MM.1S (cell line): Measurements from ENCODE around the gene ENTPD6.

Experiments used
- CTCF ChIP-seq: fragments of 300-600 bp; sonication (generic); IDR thresholded peaks from 2 replicates; pipeline ENCODE4 v1.5.1; 2016; ENCODE audit warnings: antibody characterized with exemption, low read length, mixed read lengths
- EZH2 ChIP-seq: fragments of 300-600 bp; sonication (generic); optimal IDR thresholded peaks from 2 replicates; pipeline ENCODE3; 2017; ENCODE audit warnings: low read depth, mild to moderate bottlenecking, antibody characterized with exemption, low read length, mixed read lengths
- EZH2phosphoT487 ChIP-seq: fragments of 300-600 bp; sonication (generic); IDR thresholded peaks from 2 replicates; pipeline ENCODE4 v1.6.1; 2018; ENCODE audit warnings: antibody characterized with exemption, low read length

- TF ChIP-seq CTCF (no peak), EZH2phosphoT487 (no peak), EZH2 (no peak)
Observed at GRCh38 chr20:25226433-25227316, 31.2 kb downstream of the ENTPD6 start.
